Colonic mucosa (tissue), 4 donors: Measurements from ENCODE around the gene TXNIP. TPM values are rescaled to one million over a fixed set of nuclear protein-coding genes. Genes with fewer than 3 reads are reported as not detected.

Experiments used
- DNase-seq: peaks from one replicate; pipeline ENCODE4 v3.0.0-alpha.2; 2020
- H3K27ac ChIP-seq: fragments of 200-600 bp; one replicate; pipeline ENCODE4 v1.8.0; 2021
- H3K27me3 ChIP-seq: fragments of 200-600 bp; one replicate; pipeline ENCODE4 v1.8.0; 2021
- H3K36me3 ChIP-seq: fragments of 200-600 bp; one replicate; pipeline ENCODE4 v1.8.0; 2021
- H3K4me1 ChIP-seq: fragments of 200-600 bp; one replicate; pipeline ENCODE4 v1.8.0; 2021; ENCODE audit warnings: mild to moderate bottlenecking
- H3K4me3 ChIP-seq: fragments of 200-600 bp; one replicate; pipeline ENCODE4 v1.8.0; 2021
- H3K9ac ChIP-seq, 2 donors: one replicate each; pipeline ENCODE4 v1.7.0; 2013; ENCODE audit warnings: control low read depth in 2 of 2, low read depth in 2 of 2, low read length in 2 of 2
- H3K9me3 ChIP-seq: fragments of 200-600 bp; one replicate; pipeline ENCODE4 v1.8.0; 2021
- intact Hi-C: fragments of 100-400 bp; cut with DNase I; formaldehyde crosslinking; loops from one replicate; pipeline ENCODE4 v1.14.1; 2022
- total RNA-seq, 2 donors: library from RNA; stranded (reverse); fragmentation: NEBNext Ultra II Directional in 1 of 2; extraction: Animal tissue kit (Norgen Biotek cat#: 25700) in 1 of 2; gene quantifications; one replicate each; pipeline ENCODE4 v1.2.1, GENCODE V29; 2021
- TF ChIP-seq, protein P1 (sequence below): fragments of 200-600 bp; IDR thresholded peaks from one replicate; pipeline ENCODE4 v1.8.0; 2022; ENCODE audit warnings: antibody characterized with exemption, mild to moderate bottlenecking
- donor health status: healthy.
- donor health status: DM: no; HTN: no; CAD: no.
- donor health status: DM: no; HTN: no; CAD: no.

Gene TXNIP
- total RNA-seq, 2 donors from 2014 or later = 302 to 496 TPM

DNA sequence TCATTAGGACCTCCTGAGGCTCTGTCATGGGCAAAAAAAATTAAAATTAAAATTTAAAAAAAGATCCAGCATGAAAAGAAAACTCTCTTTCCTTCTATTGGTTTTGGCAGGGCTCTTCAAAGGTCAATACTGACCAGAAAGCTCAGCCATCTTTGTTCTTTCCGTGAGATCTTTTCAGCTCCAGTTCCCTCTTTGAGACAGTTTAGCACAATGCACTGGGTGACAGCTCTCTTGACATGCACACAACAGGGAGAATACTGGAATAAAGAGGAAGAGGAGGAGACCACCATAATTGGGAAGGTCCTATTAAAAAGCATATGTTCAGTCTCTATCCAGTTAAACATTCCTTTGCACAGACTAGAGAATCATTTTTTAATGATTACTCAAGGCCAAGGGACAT lies 44.9 kb downstream of the TXNIP start:
- no peak overlapping the region for H3K9ac ChIP-seq
- intact Hi-C loops = no loop called here
- H3K36me3 ChIP-seq = no peaks in the 10 kb centered on the region
- DNase-seq = no peak
- TF ChIP-seq, protein P1, sequence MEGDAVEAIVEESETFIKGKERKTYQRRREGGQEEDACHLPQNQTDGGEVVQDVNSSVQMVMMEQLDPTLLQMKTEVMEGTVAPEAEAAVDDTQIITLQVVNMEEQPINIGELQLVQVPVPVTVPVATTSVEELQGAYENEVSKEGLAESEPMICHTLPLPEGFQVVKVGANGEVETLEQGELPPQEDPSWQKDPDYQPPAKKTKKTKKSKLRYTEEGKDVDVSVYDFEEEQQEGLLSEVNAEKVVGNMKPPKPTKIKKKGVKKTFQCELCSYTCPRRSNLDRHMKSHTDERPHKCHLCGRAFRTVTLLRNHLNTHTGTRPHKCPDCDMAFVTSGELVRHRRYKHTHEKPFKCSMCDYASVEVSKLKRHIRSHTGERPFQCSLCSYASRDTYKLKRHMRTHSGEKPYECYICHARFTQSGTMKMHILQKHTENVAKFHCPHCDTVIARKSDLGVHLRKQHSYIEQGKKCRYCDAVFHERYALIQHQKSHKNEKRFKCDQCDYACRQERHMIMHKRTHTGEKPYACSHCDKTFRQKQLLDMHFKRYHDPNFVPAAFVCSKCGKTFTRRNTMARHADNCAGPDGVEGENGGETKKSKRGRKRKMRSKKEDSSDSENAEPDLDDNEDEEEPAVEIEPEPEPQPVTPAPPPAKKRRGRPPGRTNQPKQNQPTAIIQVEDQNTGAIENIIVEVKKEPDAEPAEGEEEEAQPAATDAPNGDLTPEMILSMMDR = no peak
- H3K4me1 ChIP-seq = peaks cover 8% of the 10 kb centered on the region
- no peak overlapping the region for H3K27ac ChIP-seq
- no peaks in the 10 kb centered on the region for H3K9me3 ChIP-seq
- no peaks in the 10 kb centered on the region for H3K27me3 ChIP-seq
- H3K4me3 ChIP-seq = no peak overlapping the region

DNA sequence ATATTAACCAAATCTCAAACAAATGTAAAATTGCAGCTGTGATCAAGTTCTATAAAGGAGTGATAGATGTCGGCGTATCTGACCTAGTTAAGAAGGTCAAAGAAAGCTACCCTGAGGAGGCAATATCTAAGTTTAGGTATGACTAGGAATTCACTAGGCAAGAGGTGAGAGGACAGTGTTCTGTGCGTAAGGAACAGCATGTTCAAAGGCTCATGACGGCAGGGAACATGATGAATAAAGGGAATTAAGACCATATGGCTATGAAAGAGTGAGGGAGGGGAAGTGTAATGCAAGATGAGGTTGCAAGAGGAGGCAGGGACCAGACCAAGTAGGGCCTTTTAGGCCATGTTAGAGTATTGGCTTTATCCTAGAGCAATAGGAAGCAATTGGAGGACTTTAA lies 47.2 kb downstream of the TXNIP start:
- intact Hi-C loops = no loop called here
- H3K36me3 ChIP-seq = no peaks in the 10 kb centered on the region
- no peaks in the 10 kb centered on the region for H3K27me3 ChIP-seq
- TF ChIP-seq, protein P1 = no peak
- H3K9ac ChIP-seq = no peak overlapping the region
- H3K4me3 ChIP-seq = no peak overlapping the region
- no peaks in the 10 kb centered on the region for H3K9me3 ChIP-seq
- H3K4me1 ChIP-seq = no peaks in the 10 kb centered on the region
- H3K27ac ChIP-seq = no peak overlapping the region
- no peak for DNase-seq

DNA sequence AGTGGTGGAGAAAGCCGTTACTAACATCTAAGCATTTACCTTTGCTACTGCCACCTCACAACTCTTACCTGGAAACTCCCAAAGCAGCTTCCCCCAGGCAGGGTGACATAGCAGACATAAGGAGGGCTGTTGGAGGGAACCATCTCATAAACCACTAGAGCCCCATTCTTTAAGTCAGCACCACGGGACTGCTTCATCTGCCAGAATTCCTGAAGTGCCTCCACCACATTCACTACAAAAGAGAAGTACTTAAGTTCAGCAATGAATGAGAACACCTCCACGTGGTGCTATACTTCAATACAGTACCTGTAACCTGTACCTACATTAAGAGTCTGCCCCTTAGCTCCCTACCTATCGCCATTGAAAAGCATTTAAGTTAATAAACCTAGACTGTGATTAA lies 48.8 kb downstream of the TXNIP start:
- no peak for DNase-seq
- intact Hi-C loops = no loop called here
- Histone ChIP-seq H3K9me3 (no peaks in the 10 kb centered on the region), H3K4me3 (no peak overlapping the region), H3K9ac (no peak overlapping the region), H3K27me3 (no peaks in the 10 kb centered on the region), H3K36me3 (no peaks in the 10 kb centered on the region), H3K27ac (no peak overlapping the region), H3K4me1 (no peaks in the 10 kb centered on the region)
- TF ChIP-seq, protein P1 = no peak

DNA sequence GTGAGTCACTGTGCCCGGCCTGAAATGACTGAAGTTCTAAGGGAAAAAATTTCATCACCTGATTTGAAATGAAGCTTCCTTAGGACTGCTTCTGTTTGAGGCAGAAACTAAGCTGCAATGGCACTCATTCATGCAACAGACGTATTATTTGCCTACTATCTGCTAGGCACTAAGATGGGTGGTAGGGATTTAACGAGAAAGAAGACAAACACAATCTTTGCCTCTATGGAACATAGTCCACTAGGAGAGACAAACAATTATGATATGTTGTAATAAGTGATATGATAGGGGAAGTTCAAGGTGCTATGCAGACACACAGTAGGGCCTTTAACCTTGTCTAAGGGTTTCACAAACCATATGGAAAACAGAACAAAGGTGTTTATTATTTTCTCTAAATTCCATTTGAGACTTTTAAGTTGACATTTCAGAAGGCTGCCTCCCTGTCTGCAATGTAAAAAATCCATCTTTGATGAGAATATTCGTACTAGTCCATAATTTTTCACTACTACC lies 49.8 kb downstream of the TXNIP start:
- Histone ChIP-seq H3K27ac (no peak overlapping the region), H3K9ac (no peak overlapping the region), H3K27me3 (no peaks in the 10 kb centered on the region), H3K36me3 (no peaks in the 10 kb centered on the region), H3K4me1 (no peaks in the 10 kb centered on the region), H3K9me3 (no peaks in the 10 kb centered on the region), H3K4me3 (no peak overlapping the region)
- DNase-seq = no peak
- TF ChIP-seq, protein P1 = no peak
- intact Hi-C loops = no loop called here

DNA sequence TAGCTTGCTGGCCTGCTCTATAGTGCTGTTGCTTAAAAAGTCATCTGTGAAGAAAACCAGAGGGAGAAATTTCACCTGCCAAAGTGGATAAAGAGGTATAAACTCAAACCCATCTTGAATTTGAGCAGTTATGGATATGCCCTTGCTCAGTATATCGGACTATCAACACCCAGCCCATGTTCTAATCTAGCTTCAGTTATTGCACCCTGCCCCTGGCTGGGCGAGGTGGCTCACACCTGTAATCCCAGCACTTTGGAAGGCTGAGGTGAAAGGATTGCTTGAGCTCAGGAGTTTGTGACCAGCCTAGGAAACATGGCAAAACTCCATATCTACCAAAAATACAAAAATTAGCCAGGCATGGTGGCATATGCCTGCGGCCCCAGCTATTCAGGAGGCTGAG lies 51.8 kb downstream of the TXNIP start:
- intact Hi-C loops = no loop called here
- no peak overlapping the region for H3K4me3 ChIP-seq
- no peaks in the 10 kb centered on the region for H3K27me3 ChIP-seq
- no peaks in the 10 kb centered on the region for H3K4me1 ChIP-seq
- no peaks in the 10 kb centered on the region for H3K36me3 ChIP-seq
- no peak overlapping the region for H3K27ac ChIP-seq
- H3K9me3 ChIP-seq = no peaks in the 10 kb centered on the region
- TF ChIP-seq, protein P1 = no peak
- DNase-seq = no peak
- no peak overlapping the region for H3K9ac ChIP-seq
